GM20000 (cell line): ENCODE results near the gene INPP5E.

Experiments used
- DNase-seq: peaks from one replicate; pipeline ENCODE4 v3.0.0; 2012; ENCODE audit warnings: low spot score
- TF ChIP-seq, protein P1 (sequence below): IDR thresholded peaks from 2 replicates; pipeline ENCODE4 v1.5.1; 2012; ENCODE audit warnings: mild to moderate bottlenecking, control low read depth; ENCODE audit errors: extremely low read depth, missing control alignments

The INPP5E gene

DNA sequence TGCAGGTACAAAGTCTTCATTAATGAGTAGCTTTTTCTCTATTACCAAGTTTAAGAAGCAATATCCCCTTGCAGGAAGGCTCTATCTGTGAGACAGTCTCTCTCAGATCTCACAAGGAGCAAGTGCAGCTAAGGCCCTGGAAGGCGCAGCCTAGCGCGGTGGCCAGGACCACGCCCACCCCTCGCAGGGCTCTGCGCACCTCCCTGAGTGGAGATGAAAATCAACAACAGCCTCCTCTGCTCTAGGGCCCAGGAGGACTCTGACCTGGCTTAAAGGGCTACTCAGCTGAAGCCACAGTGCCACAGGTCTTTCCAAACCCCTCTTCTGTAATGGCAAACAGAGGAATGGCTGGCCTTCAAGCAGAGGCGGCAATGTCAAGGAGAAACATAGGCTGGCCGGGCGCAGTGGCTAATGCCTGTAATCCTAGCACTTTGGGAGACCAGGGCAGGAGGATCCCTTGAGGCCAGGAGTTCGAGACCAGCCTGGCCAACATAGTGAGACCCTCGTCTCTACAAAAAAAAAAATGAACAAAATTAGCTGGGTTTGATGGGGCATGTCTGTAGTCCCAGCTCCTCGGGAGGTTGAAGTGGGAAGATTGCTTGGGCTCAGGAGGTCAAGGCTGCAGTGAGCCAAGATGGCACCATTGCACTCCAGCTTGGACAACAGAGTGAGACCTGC lies 31.3 kb upstream of the INPP5E start:
- DNase-seq = no peak

GRCh38 chr9:136470356-136470755 lies 30.7 kb upstream of the INPP5E start:
- DNase-seq = no peak
- TF ChIP-seq, protein P1, sequence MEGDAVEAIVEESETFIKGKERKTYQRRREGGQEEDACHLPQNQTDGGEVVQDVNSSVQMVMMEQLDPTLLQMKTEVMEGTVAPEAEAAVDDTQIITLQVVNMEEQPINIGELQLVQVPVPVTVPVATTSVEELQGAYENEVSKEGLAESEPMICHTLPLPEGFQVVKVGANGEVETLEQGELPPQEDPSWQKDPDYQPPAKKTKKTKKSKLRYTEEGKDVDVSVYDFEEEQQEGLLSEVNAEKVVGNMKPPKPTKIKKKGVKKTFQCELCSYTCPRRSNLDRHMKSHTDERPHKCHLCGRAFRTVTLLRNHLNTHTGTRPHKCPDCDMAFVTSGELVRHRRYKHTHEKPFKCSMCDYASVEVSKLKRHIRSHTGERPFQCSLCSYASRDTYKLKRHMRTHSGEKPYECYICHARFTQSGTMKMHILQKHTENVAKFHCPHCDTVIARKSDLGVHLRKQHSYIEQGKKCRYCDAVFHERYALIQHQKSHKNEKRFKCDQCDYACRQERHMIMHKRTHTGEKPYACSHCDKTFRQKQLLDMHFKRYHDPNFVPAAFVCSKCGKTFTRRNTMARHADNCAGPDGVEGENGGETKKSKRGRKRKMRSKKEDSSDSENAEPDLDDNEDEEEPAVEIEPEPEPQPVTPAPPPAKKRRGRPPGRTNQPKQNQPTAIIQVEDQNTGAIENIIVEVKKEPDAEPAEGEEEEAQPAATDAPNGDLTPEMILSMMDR = no peak

More for the DNA sequence above, 31.3 kb upstream of the INPP5E start:
- TF ChIP-seq, protein P1 = no peak

DNA sequence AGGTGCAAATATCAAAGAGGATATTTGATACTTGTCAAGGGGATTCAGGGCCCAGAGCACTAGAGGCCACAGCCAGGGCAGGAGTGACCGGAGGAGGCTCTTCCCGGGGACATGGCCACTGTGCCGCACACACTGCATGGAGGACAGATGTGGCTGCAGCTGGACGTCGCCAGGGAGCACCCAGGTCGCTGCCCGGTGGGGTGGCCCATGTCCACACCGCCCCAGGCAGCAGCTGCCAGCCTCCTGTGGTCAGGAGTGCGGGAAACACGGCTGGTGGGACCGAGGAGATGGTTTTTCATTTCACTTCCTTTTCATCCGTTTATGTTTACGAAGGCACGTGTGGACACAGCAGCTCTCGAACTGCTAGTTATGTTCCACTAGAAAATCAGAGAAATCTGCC lies 28.1 kb upstream of the INPP5E start:
- TF ChIP-seq, protein P1 = no peak
- DNase-seq = no peak

- DNase-seq = no peak
- TF ChIP-seq, protein P1 = no peak
Measured at GRCh38 chr9:136466155-136466541, 26.5 kb upstream of the INPP5E start.

DNA sequence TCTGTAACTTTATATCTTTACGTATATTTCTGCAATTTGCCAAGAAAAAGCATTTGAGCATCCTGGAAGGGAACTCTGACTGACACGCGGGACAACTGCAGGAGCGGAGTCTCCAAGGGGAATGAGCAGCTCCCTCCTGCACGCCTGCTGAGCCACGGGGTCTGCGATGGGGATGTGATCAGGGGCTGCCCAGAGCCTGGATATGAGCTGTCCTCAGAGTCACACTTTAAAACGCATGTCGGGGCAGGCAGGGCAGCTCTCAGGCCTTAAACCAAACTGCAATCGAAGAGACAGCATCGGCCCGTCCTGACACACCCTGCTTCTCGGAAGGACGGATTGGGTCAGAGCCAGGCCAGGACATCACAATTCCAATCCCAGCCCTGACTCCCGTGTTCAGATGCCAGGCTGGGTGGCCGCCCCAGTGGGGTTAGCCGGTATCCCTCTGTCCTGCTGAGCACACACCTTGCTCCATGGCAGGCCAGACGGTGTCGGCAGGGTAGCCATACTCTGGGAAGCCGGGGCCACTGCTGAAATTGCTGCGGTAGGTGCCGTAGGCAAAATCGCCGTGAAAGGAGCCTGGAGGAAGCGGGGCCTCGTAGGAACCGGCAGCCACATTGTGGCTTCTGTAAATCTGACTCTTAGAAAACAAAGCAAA lies 26.0 kb upstream of the INPP5E start:
- no peak for DNase-seq
- TF ChIP-seq, protein P1 = no peak

DNA sequence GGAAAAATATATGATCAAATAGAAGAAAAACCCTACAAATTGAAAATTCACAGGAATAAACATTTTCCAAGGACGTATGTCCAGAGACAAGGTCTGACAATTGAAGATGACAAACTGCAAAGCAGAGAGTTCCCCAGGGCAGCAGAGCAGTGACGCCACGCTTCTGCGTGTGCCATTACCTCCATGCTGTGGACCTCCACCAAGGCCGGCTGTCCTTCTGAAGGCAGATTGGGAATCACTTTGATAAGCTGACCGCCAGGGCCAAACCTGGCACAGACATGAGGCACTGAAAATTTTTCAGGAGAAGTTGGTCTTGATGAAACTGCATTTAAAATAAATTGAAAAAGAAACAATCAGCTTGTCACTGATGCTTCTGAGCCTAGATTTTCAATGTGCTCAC lies 24.6 kb upstream of the INPP5E start:
- TF ChIP-seq, protein P1 = no peak
- DNase-seq = no peak

- DNase-seq = no peak
- TF ChIP-seq, protein P1 = no peak
Measured at GRCh38 chr9:136463578-136463977, 23.9 kb upstream of the INPP5E start.
